MCF 10A (cell line): Measurements from ENCODE around the gene HBQ1. TPM values are rescaled to one million over a fixed set of nuclear protein-coding genes. Genes with fewer than 3 reads are reported as not detected.

Experiments used
- BruUV-seq: library from RNA; stranded (reverse); fragments of 400-500 nt; replicated peaks from 2 replicates; lab custom pipeline; 2021; lab: Mats Ljungman, UMichigan
- CTCF ChIA-PET: fragments of 300-600 bp; sonication (Branson Sonifier 250); formaldehyde crosslinking; extraction: SDS; loops from one replicate; lab custom pipeline; 2021; ENCODE audit warnings: antibody characterized with exemption, inconsistent platforms; lab: Yijun Ruan, JAX
- POLR2A ChIA-PET: fragments of 300-600, 350-650 bp; sonication (Branson Sonifier 250); formaldehyde crosslinking; extraction: SDS; loops from one replicate; lab custom pipeline; 2020; ENCODE audit warnings: antibody characterized with exemption, inconsistent platforms; lab: Yijun Ruan, JAX
- DNase-seq: peaks from one replicate; pipeline ENCODE4 v3.0.0-alpha.2; 2018; ENCODE audit not compliant: unreplicated experiment
- H3K27ac Mint-ChIP-seq: one replicate; pipeline ENCODE4 v1.8.0; 2022; ENCODE audit warnings: mild to moderate bottlenecking, low read depth, mixed read lengths; ENCODE audit not compliant: unreplicated experiment
- H3K27me3 Mint-ChIP-seq: one replicate; pipeline ENCODE4 v1.8.0; 2022; ENCODE audit warnings: mixed read lengths; ENCODE audit not compliant: insufficient read depth, unreplicated experiment
- H3K36me3 Mint-ChIP-seq: one replicate; pipeline ENCODE4 v1.8.0; 2022; ENCODE audit warnings: mild to moderate bottlenecking, moderate library complexity, mixed read lengths; ENCODE audit not compliant: insufficient read depth, unreplicated experiment
- H3K4me1 Mint-ChIP-seq: one replicate; pipeline ENCODE4 v1.8.0; 2022; ENCODE audit warnings: mixed read lengths; ENCODE audit not compliant: insufficient read depth, unreplicated experiment
- H3K4me3 Mint-ChIP-seq: one replicate; pipeline ENCODE4 v1.8.0; 2022; ENCODE audit warnings: mild to moderate bottlenecking, moderate library complexity, mixed read lengths; ENCODE audit not compliant: unreplicated experiment
- H3K9me3 Mint-ChIP-seq: one replicate; pipeline ENCODE4 v1.8.0; 2022; ENCODE audit warnings: mixed read lengths; ENCODE audit not compliant: unreplicated experiment
- CTCF ChIP-seq: fragments of 200-600 bp; IDR thresholded peaks from one replicate; pipeline ENCODE4 v1.8.0; 2022; ENCODE audit warnings: antibody characterized with exemption, mild to moderate bottlenecking; ENCODE audit not compliant: unreplicated experiment
- intact Hi-C: fragments of 100-400 bp; cut with micrococcal nuclease; formaldehyde crosslinking; loops from 2 replicates; pipeline ENCODE4 v1.14.1; 2022
- total RNA-seq: library from RNA; stranded (reverse); gene quantifications from 2 replicates; pipeline ENCODE4 v1.2.3, GENCODE V29; 2022

HBQ1 gene
- total RNA-seq, 1 experiment from 2014 or later, result not detected

GRCh38 chr16:191831-192230 lies 11.6 kb downstream of the HBQ1 start:
- Mint-ChIP-seq H3K4me3 (no peak overlapping the region), H3K36me3 (peaks cover 96% of the 10 kb centered on the region), H3K27me3 (no peaks in the 10 kb centered on the region), H3K4me1 (no peaks in the 10 kb centered on the region), H3K27ac (no peak overlapping the region), H3K9me3 (no peaks in the 10 kb centered on the region)
- no peak for TF ChIP-seq CTCF
- CTCF ChIA-PET, result interaction anchor here (1.5 kb wide), 1 partner anchor 10 kb away, joined by 6 read pairs; no protein-coding TSS in a partner anchor
- no TSS peak for BruUV-seq
- intact Hi-C loops, result no loop called here
- POLR2A ChIA-PET, result no interaction called here
- DNase-seq, result no peak

GRCh38 chr16:192686-193085 lies 12.4 kb downstream of the HBQ1 start:
- intact Hi-C loops, result no loop called here
- no peaks in the 10 kb centered on the region for H3K4me1 Mint-ChIP-seq
- peaks cover 98% of the 10 kb centered on the region for H3K36me3 Mint-ChIP-seq
- ChIA-PET CTCF (interaction anchor here (1.4 to 1.5 kb wide), 2 partner anchors 11 to 169 kb away, joined by 3 to 6 read pairs; no protein-coding TSS in a partner anchor), POLR2A (no interaction called here)
- H3K27ac Mint-ChIP-seq, result no peak overlapping the region
- H3K9me3 Mint-ChIP-seq, result no peaks in the 10 kb centered on the region
- no peak overlapping the region for H3K4me3 Mint-ChIP-seq
- no TSS peak for BruUV-seq
- no peaks in the 10 kb centered on the region for H3K27me3 Mint-ChIP-seq
- no peak for DNase-seq
- no peak for TF ChIP-seq CTCF

DNA sequence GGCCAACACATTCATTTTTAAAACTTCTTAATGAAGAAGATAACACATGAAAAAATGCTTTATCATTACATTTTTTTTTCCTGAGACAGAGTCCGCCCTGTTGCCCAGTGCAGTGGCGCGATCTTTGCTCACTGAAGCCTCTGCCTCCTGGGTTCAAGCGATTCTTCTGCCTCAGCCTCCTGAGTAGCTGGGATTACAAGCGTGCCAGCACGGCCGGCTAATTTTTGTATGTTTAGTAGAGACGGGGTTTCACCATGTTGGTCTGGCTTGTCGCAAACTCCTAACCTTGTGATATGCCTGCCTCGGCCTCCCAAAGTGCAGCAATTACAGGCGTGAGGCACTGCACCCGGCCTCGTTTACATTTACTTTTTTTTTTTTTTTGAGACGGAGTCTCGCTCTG lies 13.2 kb downstream of the HBQ1 start:
- peaks cover 98% of the 10 kb centered on the region for H3K36me3 Mint-ChIP-seq
- H3K9me3 Mint-ChIP-seq, result no peaks in the 10 kb centered on the region
- ChIA-PET POLR2A (no interaction called here), CTCF (interaction anchor here (1.4 kb wide), 1 partner anchor 169 kb away, joined by 3 read pairs; no protein-coding TSS in a partner anchor)
- DNase-seq, result no peak
- H3K27ac Mint-ChIP-seq, result no peak overlapping the region
- H3K27me3 Mint-ChIP-seq, result no peaks in the 10 kb centered on the region
- no peaks in the 10 kb centered on the region for H3K4me1 Mint-ChIP-seq
- BruUV-seq, result no TSS peak
- intact Hi-C loops, result no loop called here
- TF ChIP-seq CTCF, result no peak
- no peak overlapping the region for H3K4me3 Mint-ChIP-seq

GRCh38 chr16:194516-194915 lies 14.3 kb downstream of the HBQ1 start:
- Mint-ChIP-seq H3K36me3 (peaks cover 98% of the 10 kb centered on the region), H3K9me3 (no peaks in the 10 kb centered on the region), H3K4me1 (no peaks in the 10 kb centered on the region), H3K27me3 (no peaks in the 10 kb centered on the region), H3K4me3 (no peak overlapping the region), H3K27ac (no peak overlapping the region)
- ChIA-PET CTCF (interaction anchor here (0.6 to 2.0 kb wide), 3 partner anchors 13 to 129 kb away, joined by 3 to 8 read pairs (median 5); no protein-coding TSS in a partner anchor), POLR2A (interaction anchor here (1.1 kb wide), 1 partner anchor 32 kb away, joined by 4 read pairs; no protein-coding TSS in a partner anchor)
- no peak for TF ChIP-seq CTCF
- intact Hi-C loops, result no loop called here
- DNase-seq, result no peak
- no TSS peak for BruUV-seq
